H9 (cell line): ENCODE data around the gene TMEM63C. TPM values are rescaled to one million over a fixed set of nuclear protein-coding genes. Genes with fewer than 3 reads are reported as not detected.

Experiments used
- DNase-seq: peaks from one replicate; pipeline ENCODE4 v3.0.0-alpha.2; 2017
- H2AFZ ChIP-seq: one replicate; pipeline ENCODE4 v1.6.1; 2013; ENCODE audit warnings: mild to moderate bottlenecking, low read length, control low read depth, moderate library complexity
- H2AK5ac ChIP-seq: 2 replicates; pipeline ENCODE4 v1.6.1; 2013; ENCODE audit warnings: low read length, control low read depth, mixed read lengths; ENCODE audit not compliant: insufficient read length
- H2BK120ac ChIP-seq: one replicate; pipeline ENCODE4 v1.6.1; 2013; ENCODE audit warnings: low read depth, mild to moderate bottlenecking, low read length, control low read depth, inconsistent platforms; ENCODE audit not compliant: poor library complexity, severe bottlenecking
- H2BK12ac ChIP-seq: 2 replicates; pipeline ENCODE4 v1.6.1; 2013; ENCODE audit warnings: low read length, control low read depth, mixed read lengths, low read depth; ENCODE audit not compliant: insufficient read length
- H2BK15ac ChIP-seq: 2 replicates; pipeline ENCODE4 v1.6.1; 2013; ENCODE audit warnings: low read depth, low read length, control low read depth
- H2BK20ac ChIP-seq: one replicate; pipeline ENCODE4 v1.6.1; 2013; ENCODE audit warnings: low read depth, mild to moderate bottlenecking, low read length, control low read depth, inconsistent platforms; ENCODE audit not compliant: poor library complexity, severe bottlenecking
- H2BK5ac ChIP-seq: 2 replicates; pipeline ENCODE4 v1.6.1; 2013; ENCODE audit warnings: low read length, control low read depth, mixed read lengths; ENCODE audit not compliant: insufficient read length
- H3K14ac ChIP-seq: 2 replicates; pipeline ENCODE4 v1.6.1; 2013; ENCODE audit warnings: low read length, control low read depth; ENCODE audit not compliant: insufficient read depth
- H3K18ac ChIP-seq: 2 replicates; pipeline ENCODE4 v1.6.1; 2013; ENCODE audit warnings: low read depth, mild to moderate bottlenecking, mixed read lengths, low read length, control low read depth; ENCODE audit not compliant: insufficient read length
- H3K23ac ChIP-seq: 2 replicates; pipeline ENCODE4 v1.6.1; 2013; ENCODE audit warnings: low read length, control low read depth, mixed read lengths, low read depth; ENCODE audit not compliant: insufficient read length
- H3K23me2 ChIP-seq: 2 replicates; pipeline ENCODE4 v1.6.1; 2013; ENCODE audit warnings: low read depth, mild to moderate bottlenecking, mixed read lengths, low read length, control low read depth; ENCODE audit not compliant: insufficient read length, poor library complexity, severe bottlenecking
- H3K27ac ChIP-seq: 2 replicates; pipeline ENCODE4 v1.5.1; 2013; ENCODE audit warnings: low read length, control low read depth, mixed read lengths, low read depth; ENCODE audit not compliant: insufficient read length
- H3K27me3 ChIP-seq: 2 replicates; pipeline ENCODE4 v1.6.1; 2013; ENCODE audit warnings: low read length, control low read depth, inconsistent platforms; ENCODE audit not compliant: insufficient read depth
- H3K4ac ChIP-seq: 2 replicates; pipeline ENCODE4 v1.6.1; 2013; ENCODE audit warnings: low read depth, mild to moderate bottlenecking, control low read depth, inconsistent platforms, low read length, moderate library complexity
- H3K4me1 ChIP-seq: 2 replicates; pipeline ENCODE4 v1.6.1; 2013; ENCODE audit warnings: low read length, control low read depth, inconsistent platforms; ENCODE audit not compliant: insufficient read depth
- H3K4me2 ChIP-seq: 2 replicates; pipeline ENCODE4 v1.6.1; 2013; ENCODE audit warnings: low read length, control low read depth, mixed read lengths; ENCODE audit not compliant: insufficient read length, insufficient read depth
- H3K56ac ChIP-seq: 2 replicates; pipeline ENCODE4 v1.6.1; 2013; ENCODE audit warnings: low read depth, mild to moderate bottlenecking, mixed read lengths, low read length, control low read depth; ENCODE audit not compliant: insufficient read length
- H3K79me1 ChIP-seq: 2 replicates; pipeline ENCODE4 v1.6.1; 2013; ENCODE audit warnings: low read depth, mild to moderate bottlenecking, moderate library complexity, low read length, control low read depth, inconsistent platforms; ENCODE audit not compliant: insufficient read depth, poor library complexity, severe bottlenecking
- H3K79me2 ChIP-seq: 2 replicates; pipeline ENCODE4 v1.6.1; 2013; ENCODE audit warnings: low read length, control low read depth, inconsistent platforms; ENCODE audit not compliant: insufficient read depth
- H3K9ac ChIP-seq: 2 replicates; pipeline ENCODE4 v1.6.1; 2013; ENCODE audit warnings: low read length, control low read depth, mixed read lengths; ENCODE audit not compliant: insufficient read length; ENCODE audit errors: extremely low read depth
- H3K9me3 ChIP-seq: one replicate; pipeline ENCODE4 v1.6.1; 2013; ENCODE audit warnings: low read depth, low read length, inconsistent platforms; ENCODE audit not compliant: control insufficient read depth
- H3T11ph ChIP-seq: one replicate; pipeline ENCODE4 v1.6.1; 2013; ENCODE audit warnings: mild to moderate bottlenecking, low read length, control low read depth, inconsistent platforms
- H4K20me1 ChIP-seq: one replicate; pipeline ENCODE4 v1.6.1; 2013; ENCODE audit not compliant: control insufficient read depth, insufficient read length, insufficient read depth
- H4K5ac ChIP-seq: 2 replicates; pipeline ENCODE4 v1.6.1; 2013; ENCODE audit warnings: low read depth, mild to moderate bottlenecking, mixed read lengths, low read length, control low read depth; ENCODE audit not compliant: insufficient read length
- H4K8ac ChIP-seq: replicated peaks from 2 replicates; pipeline ENCODE4 v1.6.1; 2013; ENCODE audit warnings: low read length, control low read depth, mixed read lengths, low read depth; ENCODE audit not compliant: insufficient read length
- H4K91ac ChIP-seq: 2 replicates; pipeline ENCODE4 v1.6.1; 2013; ENCODE audit warnings: low read depth, mild to moderate bottlenecking, moderate library complexity, mixed read lengths, low read length, control low read depth; ENCODE audit not compliant: insufficient read length
- H3K27ac Mint-ChIP-seq, 3 experiments: 2 replicates in 2 of 3; 3 replicates in 1 of 3; pipeline ENCODE4 v1.8.0; 2020 to 2021; ENCODE audit warnings: mixed read lengths in 3 of 3, mild to moderate bottlenecking in 1 of 3, moderate library complexity in 1 of 3
- H3K27me3 Mint-ChIP-seq: 2 replicates; pipeline ENCODE4 v1.8.0; 2021; ENCODE audit warnings: low read depth, mild to moderate bottlenecking, moderate library complexity, mixed read lengths
- H3K36me3 Mint-ChIP-seq, 3 experiments: 2 replicates in 2 of 3; 3 replicates in 1 of 3; pipeline ENCODE4 v1.8.0; 2020 to 2021; ENCODE audit warnings: low read depth in 3 of 3, mixed read lengths in 3 of 3; ENCODE audit not compliant: insufficient read depth in 1 of 3
- H3K4me1 Mint-ChIP-seq, 2 experiments: 2 replicates each; pipeline ENCODE4 v1.8.0; 2020; ENCODE audit warnings: mixed read lengths in 2 of 2
- H3K4me3 Mint-ChIP-seq, 2 experiments: 2 replicates in 1 of 2; 3 replicates in 1 of 2; pipeline ENCODE4 v1.8.0; 2020 to 2021; ENCODE audit warnings: mild to moderate bottlenecking in 2 of 2, mixed read lengths in 2 of 2, moderate library complexity in 1 of 2
- H3K9me3 Mint-ChIP-seq, 2 experiments: 2 replicates in 1 of 2; 3 replicates in 1 of 2; pipeline ENCODE4 v1.8.0; 2020; ENCODE audit warnings: mild to moderate bottlenecking in 2 of 2, mixed read lengths in 2 of 2, moderate library complexity in 1 of 2
- WGBS: extraction: QIAGEN DNeasy Blood & Tissue Kit; methylation state at CpG from one replicate; pipeline ENCODE4 v1.1.7; 2013; ENCODE audit warnings: missing lambda C conversion rate, low lambda C conversion rate, mixed read lengths; ENCODE audit not compliant: insufficient read length; ENCODE audit errors: extremely low coverage; 5-methylcytosine and 5-hydroxymethylcytosine counted together
- total RNA-seq: library from RNA; stranded (reverse); gene quantifications from 2 replicates; pipeline ENCODE4 v1.2.1, GENCODE V29; 2021
- TF ChIP-seq, protein P1 (sequence below): fragments of 200-600 bp; sonication (generic); conservative IDR thresholded peaks from 3 replicates; pipeline ENCODE4 v1.8.0; 2021; ENCODE audit warnings: antibody characterized with exemption, mild to moderate bottlenecking

Gene TMEM63C
- total RNA-seq, 1 experiment from 2014 or later, result 2.2 TPM

DNA sequence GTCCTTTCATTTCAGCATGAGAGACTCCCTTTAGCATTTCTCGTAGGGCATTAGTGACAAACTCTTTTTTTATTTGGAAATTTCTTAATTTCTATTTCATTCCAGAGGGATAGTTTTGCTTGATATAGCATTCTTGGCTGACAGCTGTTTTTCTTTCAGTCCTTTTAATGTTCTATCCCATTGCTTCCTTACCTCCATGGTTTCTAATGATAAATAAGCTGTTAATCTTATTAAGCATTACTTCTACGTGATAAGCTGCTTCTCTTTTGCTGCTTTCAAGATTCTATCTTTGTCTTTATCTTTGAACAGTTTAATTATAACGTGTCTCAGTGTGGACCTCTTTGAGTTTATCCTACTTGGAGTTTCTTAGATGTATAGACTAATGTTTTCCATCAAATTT, 11.6 kb upstream of the TMEM63C start:
- Histone ChIP-seq H3K79me1 (no peaks in the 10 kb centered on the region), H3K27me3 (no peaks in the 10 kb centered on the region), H3K4ac (no peak overlapping the region), H2AK5ac (no peak overlapping the region), H3K9me3 (no peaks in the 10 kb centered on the region), H3T11ph (no peak overlapping the region), H3K79me2 (no peaks in the 10 kb centered on the region), H3K23ac (no peak overlapping the region), H3K23me2 (no peaks in the 10 kb centered on the region), H3K14ac (no peak overlapping the region), H3K56ac (no peak overlapping the region), H4K8ac (no peak overlapping the region), H2BK12ac (no peak overlapping the region), H4K91ac (no peak overlapping the region), H3K9ac (no peak overlapping the region), H2AFZ (no peak overlapping the region), H2BK120ac (no peak overlapping the region), H2BK15ac (no peak overlapping the region), H2BK5ac (no peak overlapping the region), H4K5ac (no peak overlapping the region), H4K20me1 (no peaks in the 10 kb centered on the region), H3K18ac (no peak overlapping the region), H3K4me1 (no peaks in the 10 kb centered on the region; the same call in 1 of the 2 replicates), H3K27ac (no peak overlapping the region), H2BK20ac (no peak overlapping the region), H3K4me2 (no peak overlapping the region)
- no peak overlapping the region for H3K27ac Mint-ChIP-seq
- H3K27me3 Mint-ChIP-seq, result no peaks in the 10 kb centered on the region
- peaks cover 19 to 26% of the 10 kb centered on the region in 2 experiments for H3K9me3 Mint-ChIP-seq
- TF ChIP-seq, protein P1, sequence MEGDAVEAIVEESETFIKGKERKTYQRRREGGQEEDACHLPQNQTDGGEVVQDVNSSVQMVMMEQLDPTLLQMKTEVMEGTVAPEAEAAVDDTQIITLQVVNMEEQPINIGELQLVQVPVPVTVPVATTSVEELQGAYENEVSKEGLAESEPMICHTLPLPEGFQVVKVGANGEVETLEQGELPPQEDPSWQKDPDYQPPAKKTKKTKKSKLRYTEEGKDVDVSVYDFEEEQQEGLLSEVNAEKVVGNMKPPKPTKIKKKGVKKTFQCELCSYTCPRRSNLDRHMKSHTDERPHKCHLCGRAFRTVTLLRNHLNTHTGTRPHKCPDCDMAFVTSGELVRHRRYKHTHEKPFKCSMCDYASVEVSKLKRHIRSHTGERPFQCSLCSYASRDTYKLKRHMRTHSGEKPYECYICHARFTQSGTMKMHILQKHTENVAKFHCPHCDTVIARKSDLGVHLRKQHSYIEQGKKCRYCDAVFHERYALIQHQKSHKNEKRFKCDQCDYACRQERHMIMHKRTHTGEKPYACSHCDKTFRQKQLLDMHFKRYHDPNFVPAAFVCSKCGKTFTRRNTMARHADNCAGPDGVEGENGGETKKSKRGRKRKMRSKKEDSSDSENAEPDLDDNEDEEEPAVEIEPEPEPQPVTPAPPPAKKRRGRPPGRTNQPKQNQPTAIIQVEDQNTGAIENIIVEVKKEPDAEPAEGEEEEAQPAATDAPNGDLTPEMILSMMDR, result no peak
- no peaks in the 10 kb centered on the region for H3K4me1 Mint-ChIP-seq
- no CpG with 5 or more reads among the region's 3 CpGs for WGBS
- no peak for DNase-seq
- H3K36me3 Mint-ChIP-seq, result peaks cover 0 to 9% (median 0%) of the 10 kb centered on the region in 3 experiments; a peak in 2 of 7 replicates
- no peak overlapping the region for H3K4me3 Mint-ChIP-seq
